Measurements from ENCODE around the gene CTR9.

Gene CTR9

DNA sequence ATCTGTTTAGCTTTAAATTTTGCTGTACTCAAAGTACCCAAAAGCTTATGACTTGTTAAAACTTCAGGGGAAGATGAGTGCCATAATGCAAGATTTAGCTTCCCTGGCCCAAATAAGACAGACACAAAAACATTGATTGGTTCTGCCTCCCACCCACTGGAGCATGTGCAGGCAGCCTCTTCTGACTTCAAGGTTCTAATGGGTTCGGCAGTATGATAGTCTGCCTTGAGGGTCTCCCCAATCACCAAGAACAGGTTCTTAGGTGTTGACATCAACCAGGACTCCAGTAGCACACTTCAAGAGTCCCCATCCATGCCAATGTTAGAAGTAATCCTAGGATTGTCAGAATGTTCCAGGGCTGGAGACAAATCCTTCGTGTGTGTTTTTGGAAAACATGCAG is 45.1 kb downstream of the CTR9 start:
- H3K36me3 ChIP-seq (replicated peaks; ENCODE audit: insufficient read depth, low read length) = peaks cover 35% of the 10 kb centered on the region
- peaks cover 39% of the 10 kb centered on the region for H3F3A ChIP-seq (ENCODE audit: insufficient read depth, low read length)
- no peak for DNase-seq

DNA sequence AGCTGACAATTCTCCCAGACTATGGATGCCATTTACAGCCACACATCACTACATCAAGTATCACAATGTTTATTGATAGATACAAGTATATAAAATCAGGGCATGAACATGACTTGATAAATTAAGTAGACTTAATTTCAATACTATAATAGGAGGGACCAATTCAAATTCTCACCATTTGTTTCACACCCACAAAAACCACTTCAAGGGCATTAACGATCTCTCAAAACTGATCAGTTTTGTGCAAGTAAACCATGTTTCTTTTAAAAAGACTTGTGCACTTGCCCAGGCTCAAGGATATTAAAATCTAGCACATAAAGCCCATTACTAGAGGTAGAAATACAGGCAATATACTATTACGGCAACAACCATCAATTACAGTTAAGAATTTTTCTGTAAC is 46.0 kb downstream of the CTR9 start:
- Histone ChIP-seq H3K4me3 (ENCODE audit: low read length) (no peak overlapping the region), H3K27ac (ENCODE audit: low read length) (no peak overlapping the region), H3F3A (ENCODE audit: insufficient read depth, low read length) (peaks cover 43% of the 10 kb centered on the region), H3K36me3 (replicated peaks; ENCODE audit: insufficient read depth, low read length) (peaks cover 39% of the 10 kb centered on the region), H4K20me1 (ENCODE audit: insufficient read depth, low read length) (no peaks in the 10 kb centered on the region), H3K4me2 (ENCODE audit: low read depth, low read length) (no peak overlapping the region), H3K9me2 (replicated peaks; ENCODE audit: insufficient read depth, low read length) (no peaks in the 10 kb centered on the region), H3K9me3 (replicated peaks; ENCODE audit: insufficient read depth, low read length) (no peaks in the 10 kb centered on the region), H2AFZ (ENCODE audit: low read length) (no peak overlapping the region), H3K9ac (ENCODE audit: low read length) (no peak overlapping the region), H3K4me1 (ENCODE audit: low read length) (no peaks in the 10 kb centered on the region), H3K79me2 (ENCODE audit: low read length) (no peaks in the 10 kb centered on the region), H3K27me3 (replicated peaks; ENCODE audit: insufficient read depth, low read length) (no peaks in the 10 kb centered on the region)
- no peak for DNase-seq
- TF ChIP-seq, protein P1, sequence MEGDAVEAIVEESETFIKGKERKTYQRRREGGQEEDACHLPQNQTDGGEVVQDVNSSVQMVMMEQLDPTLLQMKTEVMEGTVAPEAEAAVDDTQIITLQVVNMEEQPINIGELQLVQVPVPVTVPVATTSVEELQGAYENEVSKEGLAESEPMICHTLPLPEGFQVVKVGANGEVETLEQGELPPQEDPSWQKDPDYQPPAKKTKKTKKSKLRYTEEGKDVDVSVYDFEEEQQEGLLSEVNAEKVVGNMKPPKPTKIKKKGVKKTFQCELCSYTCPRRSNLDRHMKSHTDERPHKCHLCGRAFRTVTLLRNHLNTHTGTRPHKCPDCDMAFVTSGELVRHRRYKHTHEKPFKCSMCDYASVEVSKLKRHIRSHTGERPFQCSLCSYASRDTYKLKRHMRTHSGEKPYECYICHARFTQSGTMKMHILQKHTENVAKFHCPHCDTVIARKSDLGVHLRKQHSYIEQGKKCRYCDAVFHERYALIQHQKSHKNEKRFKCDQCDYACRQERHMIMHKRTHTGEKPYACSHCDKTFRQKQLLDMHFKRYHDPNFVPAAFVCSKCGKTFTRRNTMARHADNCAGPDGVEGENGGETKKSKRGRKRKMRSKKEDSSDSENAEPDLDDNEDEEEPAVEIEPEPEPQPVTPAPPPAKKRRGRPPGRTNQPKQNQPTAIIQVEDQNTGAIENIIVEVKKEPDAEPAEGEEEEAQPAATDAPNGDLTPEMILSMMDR (IDR thresholded peaks at IDR 0.05; ENCODE audit: low read length) = no peak
- TF ChIP-seq EZH2phosphoT487 (IDR thresholded peaks at IDR 0.05; ENCODE audit: low read length) (no peak), EZH2 (optimal IDR thresholded peaks at IDR 0.05; ENCODE audit: low read depth, low read length) (no peak)

More for the DNA sequence above, 45.1 kb downstream of the CTR9 start:
- Histone ChIP-seq H3K9ac (ENCODE audit: low read length) (no peak overlapping the region), H3K4me3 (ENCODE audit: low read length) (no peak overlapping the region), H3K9me2 (replicated peaks; ENCODE audit: insufficient read depth, low read length) (no peaks in the 10 kb centered on the region), H3K9me3 (replicated peaks; ENCODE audit: insufficient read depth, low read length) (no peaks in the 10 kb centered on the region), H3K4me1 (ENCODE audit: low read length) (no peaks in the 10 kb centered on the region), H3K27me3 (replicated peaks; ENCODE audit: insufficient read depth, low read length) (no peaks in the 10 kb centered on the region), H3K79me2 (ENCODE audit: low read length) (no peaks in the 10 kb centered on the region), H3K4me2 (ENCODE audit: low read depth, low read length) (no peak overlapping the region), H3K27ac (ENCODE audit: low read length) (no peak overlapping the region), H4K20me1 (ENCODE audit: insufficient read depth, low read length) (no peaks in the 10 kb centered on the region), H2AFZ (ENCODE audit: low read length) (no peak overlapping the region)
- TF ChIP-seq EZH2phosphoT487 (IDR thresholded peaks at IDR 0.05; ENCODE audit: low read length) (no peak), EZH2 (optimal IDR thresholded peaks at IDR 0.05; ENCODE audit: low read depth, low read length) (no peak)
- TF ChIP-seq, protein P1 (IDR thresholded peaks at IDR 0.05; ENCODE audit: low read length) = no peak

DNA sequence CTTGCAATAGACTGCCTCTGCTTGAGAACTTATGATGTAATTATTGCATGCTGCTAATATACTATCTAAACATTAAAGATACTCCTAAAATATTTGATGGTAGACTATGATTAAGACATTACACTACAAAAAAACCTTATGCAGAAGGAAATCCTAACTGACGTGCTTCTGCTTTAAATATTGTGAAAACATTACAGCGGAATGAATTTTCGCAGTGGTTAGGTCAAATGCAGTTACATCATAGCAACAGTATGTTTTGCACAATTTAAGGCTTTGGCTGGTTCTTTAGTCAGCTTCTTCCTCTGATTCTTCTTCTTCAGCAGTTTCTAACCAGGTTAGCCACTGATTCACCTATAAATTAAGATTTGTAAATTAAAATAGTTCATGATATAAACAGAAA is 46.5 kb downstream of the CTR9 start:
- no peaks in the 10 kb centered on the region for H3K9me2 ChIP-seq (replicated peaks; ENCODE audit: insufficient read depth, low read length)
- H3K27ac ChIP-seq (ENCODE audit: low read length) = no peak overlapping the region
- peaks cover 43% of the 10 kb centered on the region for H3K36me3 ChIP-seq (replicated peaks; ENCODE audit: insufficient read depth, low read length)
- no peaks in the 10 kb centered on the region for H4K20me1 ChIP-seq (ENCODE audit: insufficient read depth, low read length)
- TF ChIP-seq, protein P1 (IDR thresholded peaks at IDR 0.05; ENCODE audit: low read length) = no peak
- TF ChIP-seq EZH2phosphoT487 (IDR thresholded peaks at IDR 0.05; ENCODE audit: low read length) (no peak), EZH2 (optimal IDR thresholded peaks at IDR 0.05; ENCODE audit: low read depth, low read length) (no peak)
- H3F3A ChIP-seq (ENCODE audit: insufficient read depth, low read length) = peaks cover 43% of the 10 kb centered on the region
- no peak overlapping the region for H2AFZ ChIP-seq (ENCODE audit: low read length)
- no peak overlapping the region for H3K9ac ChIP-seq (ENCODE audit: low read length)
- no peaks in the 10 kb centered on the region for H3K9me3 ChIP-seq (replicated peaks; ENCODE audit: insufficient read depth, low read length)
- no peak for DNase-seq
- no peaks in the 10 kb centered on the region for H3K79me2 ChIP-seq (ENCODE audit: low read length)
- no peaks in the 10 kb centered on the region for H3K27me3 ChIP-seq (replicated peaks; ENCODE audit: insufficient read depth, low read length)
- no peak overlapping the region for H3K4me2 ChIP-seq (ENCODE audit: low read depth, low read length)
- no peak overlapping the region for H3K4me3 ChIP-seq (ENCODE audit: low read length)
- no peaks in the 10 kb centered on the region for H3K4me1 ChIP-seq (ENCODE audit: low read length)
